ENCODE data around the gene CRYL1. TPM values are rescaled to one million over a fixed set of nuclear protein-coding genes. Genes with fewer than 3 reads are reported as not detected.

CRYL1 gene
- polyA plus RNA-seq, 3 donors = 22.9 to 42.7 (median 23.9) TPM

DNA sequence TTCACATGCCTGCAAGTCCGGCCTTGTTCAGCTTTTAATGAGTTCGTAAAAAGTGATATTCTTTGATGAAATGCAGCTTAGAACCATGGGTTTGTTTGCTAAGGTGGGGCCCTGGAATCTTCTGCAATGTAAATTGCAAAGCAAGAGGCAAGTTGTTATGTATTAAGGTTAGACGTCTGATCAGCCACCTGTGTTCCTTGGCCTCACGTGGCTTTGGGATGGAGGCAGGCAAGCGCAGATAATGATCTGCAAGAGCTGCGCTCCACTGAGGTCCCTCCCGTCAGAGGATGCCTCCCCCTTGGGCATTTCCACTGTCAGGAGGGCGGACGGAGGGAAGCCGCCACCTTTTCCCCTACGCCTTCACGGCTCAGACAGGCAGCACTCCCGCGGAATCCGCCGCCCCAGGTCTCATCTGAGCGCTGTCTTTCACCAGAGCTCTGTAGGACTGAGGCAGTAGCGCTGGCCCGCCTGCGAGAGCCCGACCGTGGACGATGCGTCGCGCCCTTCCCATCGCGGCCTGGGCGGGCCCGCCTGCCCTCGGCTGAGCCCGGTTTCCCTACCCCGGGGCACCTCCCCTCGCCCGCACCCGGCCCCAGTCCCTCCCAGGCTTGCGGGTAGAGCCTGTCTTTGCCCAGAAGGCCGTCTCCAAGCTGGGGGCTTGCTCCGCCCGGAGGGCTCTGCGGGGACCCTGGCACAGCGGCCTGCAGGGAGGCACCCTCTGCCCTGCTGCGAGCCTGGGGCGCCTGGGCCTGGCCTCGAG, 110.9 kb downstream of the CRYL1 start:
- no peak overlapping the region for H3K27ac ChIP-seq (ENCODE audit: low read depth, low read length)
- 53 to 68% (median 67%) methylated on average over 43 to 45 of the region's 45 CpGs for WGBS, 3 donors

DNA sequence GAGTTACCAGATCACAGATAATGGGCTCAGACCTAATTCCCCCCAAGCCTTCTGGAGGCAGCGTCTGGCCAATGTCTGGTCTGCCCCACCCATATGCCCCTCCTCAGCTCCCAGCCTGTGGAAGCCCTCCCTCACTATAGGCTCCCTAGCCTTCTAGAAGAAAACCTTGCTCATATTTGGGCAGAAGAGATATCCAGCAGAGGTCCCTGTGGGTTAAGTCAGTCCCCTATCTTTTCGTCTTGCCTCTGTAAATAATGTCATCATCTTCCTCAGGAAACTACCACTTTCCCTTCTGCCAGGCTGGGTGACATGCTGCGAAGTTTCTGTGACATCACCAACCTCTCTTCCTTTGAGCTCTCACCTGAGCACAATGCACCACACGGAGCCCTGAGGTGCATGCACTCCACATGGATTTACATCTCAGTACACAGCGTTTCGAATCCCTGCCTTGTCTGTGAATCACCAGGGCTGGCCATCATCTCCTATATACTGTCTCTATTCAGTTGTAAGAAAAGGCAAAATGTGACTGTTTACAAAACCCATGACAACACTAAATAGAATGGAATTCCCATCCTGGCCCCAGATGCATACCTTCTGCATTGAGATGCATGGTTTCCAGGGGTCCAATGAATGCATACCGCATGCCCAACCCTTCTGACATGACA, 112.8 kb downstream of the CRYL1 start:
- H3K27ac ChIP-seq (ENCODE audit: low read depth, low read length) = no peak overlapping the region
- 79 to 85% (median 79%) methylated on average over 7 of the region's 7 CpGs for WGBS, 3 donors

DNA sequence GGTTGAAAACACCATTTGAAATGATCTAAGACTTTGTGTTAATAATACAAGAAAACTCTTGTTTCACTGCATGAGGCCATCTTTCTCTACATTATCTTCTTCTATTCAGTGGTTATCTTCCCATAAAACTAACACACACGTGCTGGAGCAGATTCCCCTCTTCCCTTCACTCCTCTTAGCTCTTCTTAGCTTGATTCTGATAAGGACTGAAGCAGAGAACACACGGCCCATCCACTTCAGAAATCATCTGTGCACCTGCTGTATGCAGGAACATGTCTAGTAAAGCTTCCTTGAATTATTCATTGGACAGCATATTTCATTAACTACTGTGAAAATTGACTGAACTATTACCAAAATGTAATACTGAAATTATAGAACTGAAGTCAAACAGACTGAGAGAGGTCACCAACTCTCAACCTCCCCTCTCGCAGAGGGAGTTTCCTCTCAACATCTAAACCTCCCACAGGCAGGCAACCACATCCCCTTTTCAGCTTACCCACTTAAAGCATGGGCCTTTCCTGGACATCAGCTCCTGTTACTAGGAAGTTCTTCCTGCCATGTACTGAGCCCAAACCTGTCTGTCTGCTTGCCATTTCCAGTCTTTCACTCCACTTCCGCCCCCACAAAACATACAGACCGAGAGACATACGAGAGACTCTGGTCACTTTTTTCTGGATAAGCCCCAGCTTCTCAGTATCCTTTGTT, 113.9 kb downstream of the CRYL1 start:
- 41 to 67% (median 45%) methylated on average over 6 of the region's 6 CpGs for WGBS, 3 donors
- H3K27ac ChIP-seq (ENCODE audit: low read depth, low read length) = no peak overlapping the region

DNA sequence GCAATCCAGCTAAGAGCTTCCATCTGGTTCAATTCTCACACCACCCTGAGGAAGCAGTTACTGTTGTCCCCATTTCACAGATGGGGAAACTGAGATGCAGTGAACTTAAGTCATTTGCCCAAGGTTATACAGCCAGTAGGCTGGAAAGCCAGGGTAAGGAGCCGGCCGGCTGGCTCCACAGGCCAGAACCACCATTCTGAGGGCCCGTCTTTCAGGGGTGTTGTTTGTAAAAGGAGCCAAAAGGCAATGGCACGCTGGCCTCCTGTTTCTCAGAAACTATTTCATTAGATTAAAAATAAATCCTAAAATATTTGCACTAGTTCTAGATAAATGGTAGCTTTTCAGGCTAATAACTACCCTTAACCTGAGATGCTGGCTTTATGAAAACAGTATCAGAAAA, 114.9 kb downstream of the CRYL1 start:
- WGBS, 3 donors = 70 to 90% (median 81%) methylated on average over 4 of the region's 4 CpGs
- H3K27ac ChIP-seq (ENCODE audit: low read depth, low read length) = no peak overlapping the region

DNA sequence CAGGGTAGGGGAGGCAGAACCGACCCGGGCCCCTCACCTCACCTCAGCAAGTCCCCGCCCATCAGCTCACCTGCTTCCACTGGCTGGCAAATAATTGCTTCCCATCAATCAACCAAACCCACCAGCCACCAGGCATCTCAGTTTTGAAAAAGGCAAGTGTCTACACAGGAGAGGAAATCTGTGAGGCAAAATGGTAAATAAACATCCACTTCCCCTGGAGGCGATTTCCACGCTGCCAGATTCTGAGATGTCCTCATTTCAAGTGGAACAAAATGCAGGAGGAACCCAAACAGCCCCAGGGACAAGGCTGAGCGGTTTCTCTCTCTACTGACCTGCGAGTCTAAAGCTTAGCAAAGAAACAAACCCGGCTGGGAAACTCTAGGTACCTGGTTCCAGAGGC, 117.5 kb downstream of the CRYL1 start:
- no peak overlapping the region for H3K27ac ChIP-seq (ENCODE audit: low read depth, low read length)
- 67 to 80% (median 80%) methylated on average over 8 of the region's 8 CpGs for WGBS, 3 donors

DNA sequence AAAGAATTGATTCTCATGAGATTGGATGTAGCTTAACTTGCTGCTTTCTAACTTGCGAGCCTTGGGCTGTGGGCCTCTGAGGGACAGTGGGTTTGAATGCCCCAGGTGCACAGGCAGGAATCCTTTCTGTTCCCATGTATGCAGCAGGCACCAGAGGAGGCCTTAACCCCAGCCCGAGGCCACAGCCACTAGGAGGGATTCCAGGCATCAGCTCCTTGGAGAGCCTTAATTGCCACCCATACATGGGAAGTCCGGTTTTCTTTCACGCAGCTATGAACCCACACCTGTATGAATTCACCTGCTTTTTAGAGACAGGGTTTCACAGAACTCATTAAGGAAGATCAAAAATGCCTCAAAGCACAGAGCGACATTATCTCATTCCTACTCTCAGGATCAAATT, 117.9 kb downstream of the CRYL1 start:
- 91 to 96% (median 93%) methylated on average over 5 of the region's 5 CpGs for WGBS, 3 donors
- no peak overlapping the region for H3K27ac ChIP-seq (ENCODE audit: low read depth, low read length)

DNA sequence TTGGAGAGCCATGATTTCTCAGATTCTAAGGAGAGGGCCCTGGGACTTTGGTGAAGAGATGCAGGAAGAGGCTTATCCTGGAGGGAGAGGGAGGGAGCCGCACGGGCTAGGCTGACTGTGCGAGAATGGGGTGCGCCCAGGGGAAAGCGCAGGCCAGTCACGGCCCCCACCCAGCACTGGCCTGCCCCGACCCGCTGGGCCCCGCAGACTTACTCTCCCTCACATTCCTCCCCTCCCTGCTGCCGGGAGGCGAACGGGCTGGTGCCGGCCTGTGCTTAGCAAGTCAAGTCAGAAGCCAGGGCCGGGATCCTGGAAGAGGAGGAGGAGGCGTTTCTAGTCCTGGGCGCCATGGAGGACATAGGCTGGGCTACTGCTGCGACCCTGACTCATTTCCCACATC, 120.0 kb downstream of the CRYL1 start:
- 69 to 85% (median 80%) methylated on average over 8 to 17 of the region's 17 CpGs for WGBS, 3 donors
- no peak overlapping the region for H3K27ac ChIP-seq (ENCODE audit: low read depth, low read length)

DNA sequence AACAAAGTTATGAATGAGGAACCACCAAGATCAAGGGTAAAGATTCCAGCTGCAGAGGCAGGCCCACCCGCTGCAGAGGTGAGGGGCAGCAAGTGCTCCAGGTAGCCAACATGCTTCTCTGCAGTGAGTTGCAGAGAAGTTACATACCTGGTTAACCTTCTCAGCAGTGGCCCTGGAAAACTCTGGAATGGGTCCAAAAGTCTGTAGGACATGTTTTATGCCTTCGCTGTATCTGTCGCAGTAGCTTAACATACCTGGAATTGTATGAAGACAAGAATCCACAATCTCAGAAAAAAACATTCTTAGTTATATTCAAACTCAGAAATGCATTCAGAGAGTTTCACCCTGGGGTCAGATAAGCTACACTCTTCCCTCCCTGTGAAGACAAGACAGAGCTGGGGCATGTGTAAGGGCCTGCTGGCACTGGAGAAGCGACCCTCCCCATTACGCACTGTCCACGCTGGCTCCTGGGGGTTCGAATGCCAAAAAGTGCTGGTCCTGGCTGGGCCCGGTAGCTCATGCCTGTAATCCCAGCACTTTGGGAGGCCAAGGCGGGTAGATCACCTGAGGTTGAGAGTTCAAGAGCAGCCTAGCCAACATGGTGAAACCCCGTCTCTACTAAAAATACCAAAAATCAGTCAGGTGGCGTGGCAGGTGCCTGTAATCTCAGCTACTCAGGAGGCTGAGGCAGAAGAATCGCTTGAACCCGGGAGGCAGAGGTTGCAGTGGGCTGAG, 121.0 kb downstream of the CRYL1 start:
- H3K27ac ChIP-seq (ENCODE audit: low read depth, low read length) = no peak overlapping the region
- WGBS, 3 donors = 87 to 92% (median 91%) methylated on average over 13 of the region's 13 CpGs

DNA sequence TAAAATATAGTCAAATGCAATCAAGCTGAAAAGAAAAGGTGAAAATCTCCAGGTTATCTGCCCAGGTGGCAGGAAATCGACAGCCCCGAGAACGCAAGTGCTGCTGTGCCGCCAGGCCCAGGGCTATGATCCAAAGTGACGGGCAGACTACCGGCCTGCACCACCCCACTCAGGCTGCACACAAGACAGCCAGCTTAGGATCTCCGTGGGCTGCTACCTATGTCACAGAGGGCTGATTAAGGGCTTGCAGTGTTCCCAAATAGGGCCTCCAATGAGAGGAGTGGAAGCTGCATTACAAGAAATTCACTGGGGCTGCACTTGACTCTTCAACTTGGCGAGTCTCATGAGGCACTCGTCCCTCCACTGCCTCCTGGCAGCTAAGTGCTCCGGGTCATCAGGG, 121.8 kb downstream of the CRYL1 start:
- no peak overlapping the region for H3K27ac ChIP-seq (ENCODE audit: low read depth, low read length)
- WGBS, 3 donors = 79 to 91% (median 89%) methylated on average over 10 of the region's 10 CpGs

DNA sequence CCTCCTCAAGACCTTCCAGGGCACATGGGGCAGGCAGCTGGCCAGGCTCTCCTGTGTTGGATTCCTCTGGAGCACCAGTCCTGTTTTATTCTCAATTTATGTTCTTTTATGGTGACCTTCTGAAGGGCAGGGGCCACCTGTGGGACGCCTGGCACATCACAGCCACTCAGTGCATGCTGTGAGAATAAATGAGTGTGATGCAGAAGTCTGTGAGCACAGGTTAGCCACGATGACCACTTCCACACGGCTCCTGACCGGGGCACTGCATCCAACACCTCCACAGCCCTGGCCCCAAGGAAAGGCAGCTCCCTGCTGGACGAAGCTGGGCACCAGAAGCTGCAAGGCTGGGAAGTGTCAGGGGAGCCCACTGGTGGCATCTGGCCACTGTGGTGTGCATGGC, 122.8 kb downstream of the CRYL1 start:
- 91 to 92% (median 91%) methylated on average over 5 of the region's 5 CpGs for WGBS, 3 donors
- H3K27ac ChIP-seq (ENCODE audit: low read depth, low read length) = no peak overlapping the region

DNA sequence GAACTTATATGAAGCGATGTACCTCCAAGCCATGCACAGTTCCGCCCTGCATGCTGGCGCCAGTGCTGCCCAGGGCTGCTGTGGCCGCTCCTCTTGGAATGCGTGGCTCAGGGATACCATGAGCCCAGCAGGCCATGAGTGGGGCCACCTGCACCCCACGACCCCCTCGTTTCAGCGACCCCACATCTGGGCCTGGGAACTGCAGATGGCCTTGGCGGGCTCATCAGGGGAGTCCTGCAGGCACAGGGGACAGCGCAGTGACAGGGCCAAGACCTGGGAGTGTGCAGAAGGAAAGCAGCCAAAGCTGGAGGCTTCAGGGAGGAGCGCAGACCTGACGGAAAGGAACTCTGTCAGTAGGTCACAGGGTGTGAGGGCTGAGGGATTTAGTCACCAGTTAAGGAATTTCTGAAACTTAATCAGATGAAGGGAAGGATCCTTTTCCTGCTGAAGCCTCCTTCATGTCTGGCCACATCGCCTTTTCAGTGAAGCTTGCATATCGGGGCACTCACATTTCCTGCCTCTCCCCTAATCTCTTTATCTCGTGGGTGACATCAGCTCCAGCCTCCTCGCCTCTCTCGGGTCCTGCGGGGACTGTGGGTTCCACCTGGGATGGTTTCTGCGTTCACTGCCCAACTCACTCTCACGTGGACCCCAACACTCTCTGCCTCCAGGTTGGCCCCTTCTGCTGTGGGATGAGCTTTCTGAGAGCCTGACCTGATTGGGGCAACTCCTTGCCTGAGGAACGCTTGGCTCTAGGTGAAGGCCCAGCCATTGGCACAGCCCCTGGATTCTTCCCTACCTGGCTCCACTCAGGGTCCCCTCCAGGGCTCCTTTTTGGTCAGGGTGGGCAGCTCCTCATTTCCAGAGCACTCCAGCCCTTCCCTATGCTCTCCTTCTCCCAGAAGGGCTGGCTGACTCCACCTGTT, 123.5 kb downstream of the CRYL1 start:
- H3K27ac ChIP-seq (ENCODE audit: low read depth, low read length) = no peak overlapping the region
- WGBS, 3 donors = 65 to 82% (median 71%) methylated on average over 21 of the region's 21 CpGs

DNA sequence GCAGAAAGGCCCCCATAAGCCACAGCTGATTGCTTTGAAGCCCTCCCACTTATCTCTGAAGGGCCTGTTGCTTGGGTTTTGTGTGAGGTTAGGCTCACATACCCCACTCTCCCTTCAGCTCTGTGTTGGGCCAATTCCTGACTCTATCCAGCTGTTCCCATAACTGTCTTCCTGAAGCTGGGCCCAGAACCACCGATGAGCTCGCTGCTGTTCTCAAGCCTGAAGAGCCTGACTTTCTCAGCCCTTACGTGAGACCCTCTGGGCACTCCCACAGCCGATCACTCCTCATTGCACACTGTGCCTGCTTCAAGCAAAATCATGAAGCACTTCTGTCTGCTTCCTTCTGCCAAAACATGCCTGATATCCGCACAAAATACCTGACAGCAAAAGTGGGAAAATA, 124.1 kb downstream of the CRYL1 start:
- no peak overlapping the region for H3K27ac ChIP-seq (ENCODE audit: low read depth, low read length)
- WGBS, 3 donors = 77 to 85% (median 81%) methylated on average over 5 of the region's 5 CpGs

DNA sequence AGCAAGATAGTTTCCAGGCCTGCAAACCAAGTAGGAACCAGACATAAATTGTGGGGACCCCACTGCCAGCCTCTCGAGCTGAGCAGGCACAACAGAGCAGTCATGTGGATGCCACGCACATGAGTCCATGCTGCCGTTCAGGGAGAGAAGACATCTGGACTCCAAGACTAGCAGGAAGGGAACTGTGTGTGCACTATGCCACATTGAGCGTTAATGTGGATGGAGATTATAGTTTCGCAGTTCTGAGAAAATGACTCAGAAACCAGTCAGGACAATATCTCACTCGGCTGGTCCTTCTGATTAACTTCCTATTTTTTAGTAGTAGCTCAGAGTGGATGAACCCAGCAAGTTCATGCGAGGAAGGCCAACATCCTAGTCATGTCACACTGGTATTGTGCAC, 124.9 kb downstream of the CRYL1 start:
- WGBS, 3 donors = 58 to 71% (median 67%) methylated on average over 7 of the region's 7 CpGs
- no peak overlapping the region for H3K27ac ChIP-seq (ENCODE audit: low read depth, low read length)

DNA sequence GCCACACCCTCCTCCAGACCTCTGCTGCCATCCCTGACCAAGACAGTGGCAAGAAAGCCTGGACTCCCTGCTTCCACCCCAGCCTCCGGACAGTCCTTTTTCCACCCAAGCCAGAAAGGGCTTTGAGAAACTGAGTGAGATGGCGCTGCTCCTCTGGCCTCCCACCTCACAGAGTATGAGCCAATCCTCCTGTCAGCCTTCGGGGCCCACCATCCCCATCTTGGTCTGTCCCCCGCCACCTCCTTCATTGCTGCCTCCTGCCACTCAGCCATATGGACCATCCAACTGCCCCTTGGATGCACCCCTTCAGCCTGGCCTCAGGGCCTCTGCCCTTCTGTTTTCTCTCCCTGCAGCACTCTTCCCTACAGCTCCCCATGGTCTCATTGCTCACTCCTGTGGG, 125.7 kb downstream of the CRYL1 start:
- WGBS, 3 donors = 94 to 98% (median 97%) methylated on average over 4 of the region's 4 CpGs
- no peak overlapping the region for H3K27ac ChIP-seq (ENCODE audit: low read depth, low read length)

DNA sequence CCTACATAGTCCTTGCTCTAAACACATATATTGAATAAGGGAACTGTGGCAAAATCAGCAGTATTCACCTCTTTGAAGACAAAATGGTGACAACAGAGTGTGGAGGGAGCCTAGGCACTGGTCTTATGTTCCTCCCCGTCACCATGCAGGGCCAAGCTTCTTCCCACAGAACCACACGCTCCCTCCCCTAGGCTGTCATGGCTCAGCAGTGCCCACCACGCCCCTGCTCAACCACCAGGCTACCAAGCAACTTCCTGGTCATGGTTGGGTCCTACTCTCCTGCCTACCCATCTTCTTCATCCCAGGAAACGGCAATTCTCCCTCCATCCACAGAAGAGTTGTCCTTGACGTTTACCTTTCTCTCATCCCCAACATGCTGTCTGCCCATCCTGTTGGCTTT, 126.1 kb downstream of the CRYL1 start:
- no peak overlapping the region for H3K27ac ChIP-seq (ENCODE audit: low read depth, low read length)
- WGBS, 3 donors = 85 to 91% (median 90%) methylated on average over 5 of the region's 5 CpGs

DNA sequence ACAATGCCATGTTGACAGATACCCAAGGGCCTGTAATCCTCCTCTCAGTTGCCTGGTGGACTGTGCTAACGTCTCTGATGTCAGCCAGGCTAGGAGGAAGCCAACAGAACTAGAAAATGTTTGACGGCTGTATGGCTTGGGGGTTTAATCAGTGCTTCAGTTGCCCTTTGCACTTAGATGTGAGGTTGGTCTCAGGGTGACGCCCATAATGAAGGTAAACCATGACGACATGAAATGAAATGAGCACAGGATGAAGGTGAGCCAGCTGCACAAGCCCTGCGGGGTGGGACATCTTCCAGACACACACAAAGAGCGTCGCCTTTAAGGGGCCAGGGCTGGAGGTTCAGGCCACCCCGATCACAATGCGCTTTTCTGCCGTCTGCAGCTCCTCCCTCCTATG, 127.2 kb downstream of the CRYL1 start:
- 74 to 89% (median 83%) methylated on average over 10 of the region's 10 CpGs for WGBS, 3 donors
- no peak overlapping the region for H3K27ac ChIP-seq (ENCODE audit: low read depth, low read length)

DNA sequence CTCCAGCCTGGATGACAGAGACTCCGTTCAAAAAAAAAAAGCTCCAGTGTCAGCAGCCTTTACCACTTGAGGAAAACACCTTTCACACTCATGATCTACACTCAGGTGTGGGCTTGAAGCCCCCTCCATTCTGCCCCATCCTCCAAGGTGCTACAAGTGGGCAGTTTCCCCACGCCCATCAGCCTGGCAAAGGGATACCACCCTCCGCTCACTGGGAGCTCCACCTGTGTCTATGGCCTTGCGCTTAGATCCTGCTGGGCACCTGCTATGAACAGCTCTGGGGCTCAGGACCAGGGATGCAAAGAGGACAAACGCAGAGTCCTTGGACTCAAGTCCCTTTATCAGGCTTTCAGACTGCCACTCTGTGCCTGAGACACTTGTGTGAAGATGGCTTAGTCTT, 127.8 kb downstream of the CRYL1 start:
- WGBS, 3 donors = 93 to 95% (median 94%) methylated on average over 5 of the region's 5 CpGs
- no peak overlapping the region for H3K27ac ChIP-seq (ENCODE audit: low read depth, low read length)

All from adipose tissue (tissue), 3 donors.